Breast epithelium (tissue), 4 donors: ENCODE results near the gene CXCL16. TPM values are rescaled to one million over a fixed set of nuclear protein-coding genes. Genes with fewer than 3 reads are reported as not detected.
A peak's percentile ranks its signal among the peaks of the same experiment; 100 is the strongest.

Source experiments
- DNase-seq, 2 donors: peaks; one replicate each; pipeline ENCODE4 v3.0.0-alpha.2; 2019; ENCODE audit warnings: low spot score in 2 of 2
- H3K27ac ChIP-seq, 2 donors: fragments of 200-600 bp; sonication (generic) in 1 of 2; one replicate each; pipeline ENCODE4 v1.5.1; 2016 to 2019; ENCODE audit warnings: mild to moderate bottlenecking in 1 of 2
- H3K27me3 ChIP-seq, 2 donors: fragments of 200-600 bp; sonication (generic) in 1 of 2; one replicate each; pipeline versions ENCODE4 v1.5.1 to v1.6.0; 2017 to 2019; ENCODE audit warnings: control low read depth in 1 of 2, mild to moderate bottlenecking in 1 of 2
- H3K36me3 ChIP-seq: fragments of 200-600 bp; one replicate; pipeline ENCODE4 v1.5.1; 2019
- H3K4me1 ChIP-seq, 2 donors: fragments of 200-600 bp; sonication (generic); one replicate each; pipeline ENCODE4 v1.5.1; 2016 to 2019; ENCODE audit warnings: control low read depth in 1 of 2
- H3K4me3 ChIP-seq, 3 donors: fragments of 200-600 bp; sonication (generic); 1 replicate in 2 of 3; 2 replicates in 1 of 3; pipeline ENCODE4 v1.5.1; 2016 to 2019; ENCODE audit warnings: mild to moderate bottlenecking in 3 of 3, moderate library complexity in 2 of 3
- H3K9me3 ChIP-seq, 2 donors: fragments of 200-600 bp; sonication (generic) in 1 of 2; one replicate each; pipeline ENCODE4 v1.5.1; 2016 to 2019; ENCODE audit warnings: control low read depth in 1 of 2
- POLR2A ChIP-seq: fragments of 450-650 bp; IDR thresholded peaks from one replicate; pipeline ENCODE4 v1.6.1; 2016; ENCODE audit warnings: antibody characterized with exemption, mild to moderate bottlenecking, moderate library complexity
- POLR2AphosphoS5 ChIP-seq, 3 donors: sonication (generic); formaldehyde crosslinking; IDR thresholded peaks; one replicate each; pipeline ENCODE4 v1.6.1; 2017; ENCODE audit warnings: antibody characterized with exemption in 3 of 3
- intact Hi-C: fragments of 100-400 bp; cut with DNase I; formaldehyde crosslinking; loops from one replicate; pipeline ENCODE4 v1.15.1; 2023; ENCODE audit warnings: low total_unique reads
- total RNA-seq, 3 donors: library from RNA; depleted of rRNA; stranded (reverse); fragments of >200 nt; gene quantifications; one replicate each; pipeline ENCODE4 v1.1.0, GENCODE V29; 2016
- TF ChIP-seq, protein P1 (sequence below), 3 donors: fragments of 450-650 bp; IDR thresholded peaks; one replicate each; pipeline ENCODE4 v1.5.1; 2016 to 2017; ENCODE audit warnings: antibody characterized with exemption in 3 of 3, mild to moderate bottlenecking in 3 of 3, moderate library complexity in 3 of 3

CXCL16 gene, protein sequence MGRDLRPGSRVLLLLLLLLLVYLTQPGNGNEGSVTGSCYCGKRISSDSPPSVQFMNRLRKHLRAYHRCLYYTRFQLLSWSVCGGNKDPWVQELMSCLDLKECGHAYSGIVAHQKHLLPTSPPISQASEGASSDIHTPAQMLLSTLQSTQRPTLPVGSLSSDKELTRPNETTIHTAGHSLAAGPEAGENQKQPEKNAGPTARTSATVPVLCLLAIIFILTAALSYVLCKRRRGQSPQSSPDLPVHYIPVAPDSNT
- total RNA-seq: 10 to 100 TPM; 13.8 to 25.8 (median 18.6) TPM

DNA sequence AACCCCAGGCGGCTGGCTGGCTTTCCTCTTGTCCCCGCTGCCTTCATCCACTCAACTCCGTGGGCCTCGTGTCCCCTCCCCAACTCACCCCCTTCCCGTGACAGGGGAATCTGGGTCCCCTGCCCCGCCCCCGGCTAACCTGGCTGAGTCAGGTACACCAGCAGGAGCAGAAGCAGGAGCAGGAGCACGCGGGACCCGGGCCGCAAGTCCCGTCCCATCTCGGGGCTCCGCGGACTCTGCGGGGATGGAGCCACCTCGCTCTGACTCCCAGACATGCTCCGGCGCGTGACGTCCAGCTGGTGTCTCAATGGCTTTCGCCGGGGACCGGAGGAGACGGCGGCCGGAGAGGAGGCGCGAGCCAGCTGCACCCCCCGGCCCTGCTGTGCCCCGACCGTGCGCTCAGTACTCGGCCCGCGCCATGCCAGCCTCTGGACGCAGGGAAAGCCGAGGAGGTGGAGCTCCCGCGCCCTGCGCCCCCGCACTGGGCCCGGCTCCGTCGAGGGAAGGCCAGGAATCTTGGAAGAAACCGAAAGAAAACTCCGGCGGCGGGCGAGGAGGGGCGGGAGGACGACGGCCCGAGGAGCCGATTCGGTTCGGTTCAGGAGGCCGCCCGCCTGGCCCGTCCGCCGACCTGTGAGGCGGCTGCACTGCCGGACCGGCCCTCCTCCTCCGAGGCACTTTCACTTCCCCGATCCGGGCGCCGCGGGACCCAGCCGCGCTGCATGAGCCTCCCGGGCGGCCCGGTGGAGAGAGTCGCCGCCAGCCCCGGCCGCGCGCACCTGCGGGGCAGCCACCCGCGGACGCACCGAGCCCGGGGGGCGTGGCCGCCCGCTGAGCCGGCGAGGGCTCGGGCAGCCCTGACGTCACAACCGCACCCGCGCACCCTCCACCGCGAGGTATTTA, at the start of gene CXCL16, which contains the start of gene ZMYND15:
CXCL16 (minus strand) TSS at position 807 of the 903 bp plus-strand sequence; CDS start at position 218, 589 bp downstream.
ZMYND15 (plus strand) TSS at position 712 of the 903 bp plus-strand sequence. CDS start 716 bp downstream, outside the sequence.
- no peaks in the 10 kb centered on the region for H3K9me3 ChIP-seq
- H3K27me3 ChIP-seq: no peaks in the 10 kb centered on the region
- DNase-seq: peak; percentile 59 to 63
- peak within 1 kb of the TSS; percentile 87 to 91 (median 89) for H3K4me3 ChIP-seq
- H3K36me3 ChIP-seq: no peaks in the 10 kb centered on the region
- intact Hi-C loops: loop anchor here (10.0 kb wide), 1 partner anchor 145 kb away; no protein-coding TSS in a partner anchor
- peak within 1 kb of the TSS; percentile 88 to 89 for H3K27ac ChIP-seq
- H3K4me1 ChIP-seq: no peaks in the 10 kb centered on the region
- TF ChIP-seq, protein P1, sequence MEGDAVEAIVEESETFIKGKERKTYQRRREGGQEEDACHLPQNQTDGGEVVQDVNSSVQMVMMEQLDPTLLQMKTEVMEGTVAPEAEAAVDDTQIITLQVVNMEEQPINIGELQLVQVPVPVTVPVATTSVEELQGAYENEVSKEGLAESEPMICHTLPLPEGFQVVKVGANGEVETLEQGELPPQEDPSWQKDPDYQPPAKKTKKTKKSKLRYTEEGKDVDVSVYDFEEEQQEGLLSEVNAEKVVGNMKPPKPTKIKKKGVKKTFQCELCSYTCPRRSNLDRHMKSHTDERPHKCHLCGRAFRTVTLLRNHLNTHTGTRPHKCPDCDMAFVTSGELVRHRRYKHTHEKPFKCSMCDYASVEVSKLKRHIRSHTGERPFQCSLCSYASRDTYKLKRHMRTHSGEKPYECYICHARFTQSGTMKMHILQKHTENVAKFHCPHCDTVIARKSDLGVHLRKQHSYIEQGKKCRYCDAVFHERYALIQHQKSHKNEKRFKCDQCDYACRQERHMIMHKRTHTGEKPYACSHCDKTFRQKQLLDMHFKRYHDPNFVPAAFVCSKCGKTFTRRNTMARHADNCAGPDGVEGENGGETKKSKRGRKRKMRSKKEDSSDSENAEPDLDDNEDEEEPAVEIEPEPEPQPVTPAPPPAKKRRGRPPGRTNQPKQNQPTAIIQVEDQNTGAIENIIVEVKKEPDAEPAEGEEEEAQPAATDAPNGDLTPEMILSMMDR (IDR thresholded peaks at IDR 0.05): no peak
- TF ChIP-seq POLR2A: no peak
- TF ChIP-seq POLR2AphosphoS5 (IDR thresholded peaks at IDR 0.05): peak in 2 of 3 donors; percentile 26 to 47

DNA sequence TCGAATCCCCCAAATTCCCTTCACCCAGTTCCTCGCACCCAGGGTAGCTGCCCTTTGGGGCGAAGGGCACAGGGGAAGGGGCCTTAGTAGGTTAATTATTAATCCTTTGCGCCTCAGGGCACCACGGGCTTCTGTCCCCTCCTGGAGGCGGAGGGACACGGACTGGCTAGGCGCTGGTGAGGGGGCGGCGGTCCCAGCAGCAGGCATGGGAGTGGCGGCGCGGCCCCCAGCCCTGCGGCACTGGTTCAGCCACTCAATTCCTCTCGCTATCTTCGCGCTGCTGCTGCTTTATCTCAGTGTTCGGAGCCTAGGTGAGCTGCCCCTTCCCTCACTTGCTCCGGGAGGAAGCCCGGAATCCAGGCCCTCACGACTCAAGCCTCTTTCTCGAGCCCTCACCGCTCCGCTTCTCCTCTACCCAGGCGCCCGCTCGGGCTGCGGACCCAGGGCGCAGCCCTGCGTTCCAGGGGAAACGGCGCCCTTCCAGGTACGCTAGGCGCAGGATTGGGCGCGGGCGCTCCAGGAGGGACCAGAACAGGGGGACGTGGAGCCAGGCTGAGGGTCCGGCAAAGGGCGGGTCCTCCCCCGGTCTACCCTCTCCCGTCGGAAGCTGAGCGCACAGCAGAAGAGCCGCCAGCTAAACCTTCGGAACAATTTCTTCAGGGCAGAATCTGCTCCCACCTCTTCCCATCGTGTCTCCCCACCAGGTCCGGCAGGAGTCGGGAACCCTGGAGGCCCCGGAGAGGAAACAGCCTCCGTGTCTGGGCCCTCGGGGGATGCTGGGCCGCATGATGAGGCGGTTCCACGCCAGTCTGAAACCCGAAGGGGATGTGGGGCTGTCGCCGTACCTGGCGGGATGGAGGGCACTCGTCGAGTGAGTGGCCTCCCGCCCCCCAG, 49.3 kb upstream of the CXCL16 start, which contains the start of gene GLTPD2:
GLTPD2 (plus strand) TSS at position 158 of the 894 bp plus-strand sequence; CDS start at position 206, 48 bp downstream.
- H3K9me3 ChIP-seq: no peaks in the 10 kb centered on the region
- no peak for DNase-seq
- H3K4me3 ChIP-seq: peak within 1 kb of the TSS; percentile 63 to 92 (median 79)
- intact Hi-C loops: loop anchor here (5.0 kb wide), 1 partner anchor 103 kb away; no protein-coding TSS in a partner anchor
- no peaks in the 10 kb centered on the region for H3K36me3 ChIP-seq
- peak within 1 kb of the TSS; percentile 91 to 97 for H3K27ac ChIP-seq
- peaks cover 0 to 7% of the 10 kb centered on the region in 2 donors for H3K4me1 ChIP-seq
- TF ChIP-seq, protein P1 (IDR thresholded peaks at IDR 0.05): no peak
- TF ChIP-seq POLR2A (no peak), POLR2AphosphoS5 (IDR thresholded peaks at IDR 0.05) (no peak)
- peaks cover 0 to 7% of the 10 kb centered on the region in 2 donors for H3K27me3 ChIP-seq

DNA sequence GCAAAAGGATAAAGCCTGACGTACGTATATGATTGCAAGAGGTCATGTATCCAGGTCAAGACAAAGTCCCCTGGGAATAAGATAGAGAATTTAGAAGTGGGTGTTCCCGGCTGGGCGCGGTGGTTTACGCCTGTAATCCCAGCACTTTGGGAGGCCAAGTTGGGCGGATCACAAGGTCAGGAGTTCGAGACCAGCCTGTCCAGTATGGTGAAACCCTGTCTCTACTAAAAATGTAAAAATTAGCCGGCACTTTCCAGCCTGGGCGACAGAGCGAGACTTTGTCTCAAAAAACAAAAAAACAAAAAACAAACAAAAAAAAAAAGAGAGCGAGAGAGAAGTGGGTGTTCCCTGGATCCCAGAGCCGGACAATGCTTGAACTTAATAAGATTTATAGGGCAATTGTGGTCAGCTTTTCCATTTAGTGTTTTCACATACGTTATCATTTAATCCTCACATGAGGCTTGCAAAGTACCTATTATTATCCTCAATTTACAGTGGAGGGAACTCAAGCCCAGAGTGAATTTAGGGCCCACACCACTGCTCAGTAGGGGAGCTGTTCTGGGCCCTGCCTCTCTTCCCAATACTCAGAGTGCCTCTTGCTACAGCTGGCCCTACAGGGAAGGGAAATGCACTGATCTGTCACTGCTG, 48.6 kb upstream of the CXCL16 start:
- peak overlapping the region in 1 of 2 donors; percentile 97 for H3K27ac ChIP-seq
- intact Hi-C loops: loop anchor here (5.0 kb wide), 1 partner anchor 104 kb away; no protein-coding TSS in a partner anchor
- H3K9me3 ChIP-seq: no peaks in the 10 kb centered on the region
- no peaks in the 10 kb centered on the region for H3K36me3 ChIP-seq
- DNase-seq: no peak
- H3K27me3 ChIP-seq: peaks cover 0 to 10% of the 10 kb centered on the region in 2 donors
- no peak for TF ChIP-seq POLR2A
- TF ChIP-seq POLR2AphosphoS5 (IDR thresholded peaks at IDR 0.05): no peak
- TF ChIP-seq, protein P1 (IDR thresholded peaks at IDR 0.05): no peak
- peak overlapping the region in 2 of 3 donors; percentile 79 to 92 for H3K4me3 ChIP-seq
- peaks cover 0 to 7% of the 10 kb centered on the region in 2 donors for H3K4me1 ChIP-seq

DNA sequence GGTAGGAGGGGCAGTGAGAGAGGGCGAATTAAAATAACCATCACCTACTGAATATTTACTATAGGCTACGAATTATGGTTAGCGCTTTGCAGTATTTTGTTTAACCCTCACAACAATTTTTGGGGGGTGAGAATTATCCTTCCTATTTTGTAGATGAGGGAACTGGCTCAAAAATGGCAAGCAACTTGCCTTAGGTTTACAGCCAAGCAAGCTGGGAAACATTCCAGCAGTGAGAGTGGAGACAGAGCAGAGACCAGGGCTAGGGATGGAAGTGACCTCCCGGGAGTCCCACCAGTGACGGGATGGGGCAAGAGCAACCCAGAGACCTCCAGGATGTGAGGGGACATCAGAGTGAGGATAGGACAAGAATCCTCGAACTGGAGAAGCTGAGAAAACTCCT, 46.8 kb upstream of the CXCL16 start:
- peak overlapping the region; percentile 32 to 63 (median 32) for H3K4me3 ChIP-seq
- peaks cover 4 to 19% of the 10 kb centered on the region in 2 donors for H3K27me3 ChIP-seq

More for the DNA sequence above, 46.8 kb upstream of the CXCL16 start:
- Histone ChIP-seq H3K4me1 (peaks cover 0 to 7% of the 10 kb centered on the region in 2 donors), H3K36me3 (no peaks in the 10 kb centered on the region), H3K9me3 (no peaks in the 10 kb centered on the region), H3K27ac (no peak overlapping the region)
- intact Hi-C loops: loop anchor here (5.0 kb wide), 1 partner anchor 106 kb away; no protein-coding TSS in a partner anchor
- TF ChIP-seq POLR2A (no peak), POLR2AphosphoS5 (IDR thresholded peaks at IDR 0.05) (no peak)
- TF ChIP-seq, protein P1 (IDR thresholded peaks at IDR 0.05): no peak
- DNase-seq: no peak
